GM12878 (cell line): ENCODE data around the gene TGFB1. TPM values are rescaled to one million over a fixed set of nuclear protein-coding genes. Genes with fewer than 3 reads are reported as not detected.

Experiments
- BCL11A ChIP-seq: IDR thresholded peaks from 2 replicates; pipeline ENCODE4 v1.6.1; 2011; ENCODE audit warnings: low read depth, low read length
- BCL3 ChIP-seq: IDR thresholded peaks from 2 replicates; pipeline ENCODE4 v1.6.1; 2011; ENCODE audit warnings: borderline replicate concordance, low read depth, mild to moderate bottlenecking, moderate library complexity, low read length; ENCODE audit not compliant: insufficient read depth, poor library complexity, severe bottlenecking
- E2F4 ChIP-seq: IDR thresholded peaks from 2 replicates; pipeline ENCODE4 v1.6.1; 2012; ENCODE audit warnings: low read depth, low read length, improper control_type of control experiment
- E2F8 ChIP-seq: fragments of 450-650 bp; IDR thresholded peaks from 2 replicates; pipeline ENCODE4 v1.6.1; 2018; ENCODE audit warnings: mild to moderate bottlenecking, low read depth, moderate library complexity; ENCODE audit not compliant: partially characterized antibody
- FOXM1 ChIP-seq: IDR thresholded peaks from 2 replicates; pipeline ENCODE4 v1.6.1; 2012; ENCODE audit warnings: low read depth, mild to moderate bottlenecking, inconsistent platforms, low read length, moderate library complexity
- IRF5 ChIP-seq: fragments of 450-650 bp; IDR thresholded peaks from 2 replicates; pipeline ENCODE4 v1.6.1; 2017; ENCODE audit warnings: borderline replicate concordance
- POLR2AphosphoS5 ChIP-seq: IDR thresholded peaks from 2 replicates; pipeline ENCODE4 v1.6.1; 2011; ENCODE audit warnings: mild to moderate bottlenecking, low read length, inconsistent platforms
- RUNX3 ChIP-seq: IDR thresholded peaks from 2 replicates; pipeline ENCODE4 v1.6.1; 2012; ENCODE audit warnings: low read length, inconsistent platforms
- SP1 ChIP-seq: IDR thresholded peaks from one replicate; pipeline ENCODE4 v1.6.1; 2011; ENCODE audit warnings: low read depth, low read length
- SUPT20H ChIP-seq: IDR thresholded peaks from 2 replicates; pipeline ENCODE4 v1.6.1; 2011; ENCODE audit warnings: low read depth, mild to moderate bottlenecking, low read length, moderate library complexity, borderline replicate concordance; ENCODE audit not compliant: control insufficient read depth
- TBL1XR1 ChIP-seq: IDR thresholded peaks from 2 replicates; pipeline ENCODE4 v1.6.1; 2012; ENCODE audit warnings: low read depth, low read length, improper control_type of control experiment
- TCF3 ChIP-seq: IDR thresholded peaks from 2 replicates; pipeline ENCODE4 v1.6.1; 2012; ENCODE audit warnings: low read depth, mild to moderate bottlenecking, low read length, borderline replicate concordance; ENCODE audit not compliant: insufficient read depth
- WRNIP1 ChIP-seq: IDR thresholded peaks from 2 replicates; pipeline ENCODE4 v1.6.1; 2011; ENCODE audit warnings: low read depth, low read length, improper control_type of control experiment, borderline replicate concordance
- ZNF274 ChIP-seq: IDR thresholded peaks from one replicate; pipeline ENCODE4 v1.8.0; 2011; ENCODE audit not compliant: insufficient read length, insufficient read depth
- ZNF687 ChIP-seq: fragments of 450-650 bp; IDR thresholded peaks from 2 replicates; pipeline ENCODE4 v1.6.1; 2017; ENCODE audit warnings: mild to moderate bottlenecking, moderate library complexity
- polyA plus RNA-seq, 11 experiments: library from polyadenylated mRNA; depleted of rRNA in 4 of 11; unstranded in 6 of 11; stranded (reverse) in 5 of 11; fragments of >200 nt; fragmentation: Nextera tagmentation in 4 of 11; fragmentation: Illumina TruSeq in 1 of 11; extraction: Ambion mirVana in 4 of 11; extraction: Trizol in 1 of 11; gene quantifications; 1 replicate in 1 of 11; 2 replicates in 10 of 11; pipeline versions ENCODE4 v1.2.1 to v1.2.3, GENCODE V29; 2011 to 2016; ENCODE audit warnings: inconsistent platforms in 2 of 11, missing spikeins in 2 of 11, low read depth in 1 of 11
- total RNA-seq, 4 experiments: library from RNA; depleted of rRNA in 3 of 4; stranded (reverse); fragments of >200 nt in 3 of 4; fragmentation: Illumina TruSeq in 1 of 4; extraction: Trizol in 1 of 4; gene quantifications; 2 replicates each; pipeline versions ENCODE4 v1.2.1 to v1.2.3, GENCODE V29; 2013 to 2021

The TGFB1 gene
- total and polyA plus RNA-seq, 10 of the 15 experiments (the other 5 are each of a cell fraction or from before 2014, with no cell fraction given): 0.23 to 120 (median 10.9) TPM

GRCh38 chr19:41310033-41310831, 43.5 kb downstream of the TGFB1 start, which contains the start of gene CCDC97 (continued):
- TF ChIP-seq E2F8: peak; percentile 89
- peak; percentile 18; the same call in 1 of the 2 replicates for TF ChIP-seq TBL1XR1
- TF ChIP-seq BCL3: peak; percentile 75
- peak; percentile 52 for TF ChIP-seq SP1
- no peak for TF ChIP-seq E2F4
- TF ChIP-seq ZNF274: no peak
- TF ChIP-seq WRNIP1: peak; percentile 98
- peak; percentile 71 for TF ChIP-seq IRF5
- TF ChIP-seq BCL11A: 0 out of 2 replicates have a peak, but pooled peaks have one; percentile 25
- peak; percentile 97 for TF ChIP-seq RUNX3
- TF ChIP-seq ZNF687: peak; percentile 70
- TF ChIP-seq TCF3: no peak
- no peak for TF ChIP-seq SUPT20H
- TF ChIP-seq FOXM1: peak; percentile 61; the same call in 1 of the 2 replicates
- TF ChIP-seq POLR2AphosphoS5: peak; percentile 94
